HEK293 (cell line): Measurements from ENCODE around the gene TFE3.

Experiments
- KLF10 ChIP-seq: fragments of 450-650 bp; IDR thresholded peaks from 2 replicates; pipeline ENCODE4 v1.5.1; 2018; ENCODE audit warnings: missing biosample characterization, mild to moderate bottlenecking, missing genetic modification characterization
- KLF16 ChIP-seq: fragments of 450-650 bp; formaldehyde crosslinking; IDR thresholded peaks from 2 replicates; pipeline ENCODE4 v1.5.1; 2017; ENCODE audit warnings: missing biosample characterization, missing genetic modification characterization
- MYNN ChIP-seq: fragments of 450-650 bp; formaldehyde crosslinking; IDR thresholded peaks from 2 replicates; pipeline ENCODE4 v1.5.1; 2016; ENCODE audit warnings: missing biosample characterization, missing genetic modification characterization, borderline replicate concordance
- ZBTB1 ChIP-seq: fragments of 450-650 bp; formaldehyde crosslinking; IDR thresholded peaks from 2 replicates; pipeline ENCODE4 v1.5.1; 2016; ENCODE audit warnings: missing biosample characterization, missing genetic modification characterization
- ZBTB7A ChIP-seq: fragments of 450-650 bp; formaldehyde crosslinking; IDR thresholded peaks from 2 replicates; pipeline ENCODE4 v1.5.1; 2016; ENCODE audit warnings: low read depth, missing biosample characterization, missing genetic modification characterization
- ZNF157 ChIP-seq: fragments of 450-650 bp; formaldehyde crosslinking; IDR thresholded peaks from 2 replicates; pipeline ENCODE4 v1.5.1; 2016; ENCODE audit warnings: missing biosample characterization, missing genetic modification characterization
- ZNF350 ChIP-seq: fragments of 450-650 bp; formaldehyde crosslinking; IDR thresholded peaks from 2 replicates; pipeline ENCODE4 v1.5.0; 2017; ENCODE audit warnings: missing biosample characterization, mild to moderate bottlenecking, missing genetic modification characterization
- ZNF768 ChIP-seq: fragments of 450-650 bp; formaldehyde crosslinking; IDR thresholded peaks from 2 replicates; pipeline ENCODE4 v1.5.1; 2018; ENCODE audit warnings: missing biosample characterization, mild to moderate bottlenecking, missing genetic modification characterization
- TF ChIP-seq, protein P1 (sequence below): fragments of 450-650 bp; formaldehyde crosslinking; IDR thresholded peaks from 2 replicates; pipeline ENCODE4 v1.5.1; 2016; ENCODE audit warnings: missing biosample characterization, missing genetic modification characterization
- TF ChIP-seq, protein P2 (sequence below): fragments of 450-650 bp; formaldehyde crosslinking; IDR thresholded peaks from 2 replicates; pipeline ENCODE4 v1.5.1; 2016; ENCODE audit warnings: missing biosample characterization, missing genetic modification characterization
- TF ChIP-seq, protein P3 (sequence below): fragments of 450-650 bp; formaldehyde crosslinking; IDR thresholded peaks from 2 replicates; pipeline ENCODE4 v1.5.1; 2016; ENCODE audit warnings: missing biosample characterization, missing genetic modification characterization

DNA sequence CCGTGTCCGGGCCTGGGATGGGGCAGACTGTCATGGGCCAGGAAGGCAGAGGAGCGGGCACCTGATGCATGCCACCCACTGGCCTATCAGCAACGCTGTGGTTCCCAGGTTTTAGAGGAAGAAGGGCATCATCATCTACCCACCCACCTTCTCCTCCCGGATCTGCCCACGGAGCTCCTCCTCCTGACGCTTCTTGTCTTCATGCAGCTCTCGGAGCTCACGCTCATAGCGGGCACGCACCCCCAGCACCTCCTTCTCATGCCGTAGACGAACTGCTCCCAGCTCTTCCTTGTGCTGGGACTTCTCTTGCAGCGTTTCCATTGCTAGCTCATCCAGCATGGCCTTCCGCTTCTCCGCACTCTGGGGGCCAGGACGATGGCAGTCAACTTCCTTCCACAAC is 60.1 kb downstream of the TFE3 start:
- TF ChIP-seq, protein P1, sequence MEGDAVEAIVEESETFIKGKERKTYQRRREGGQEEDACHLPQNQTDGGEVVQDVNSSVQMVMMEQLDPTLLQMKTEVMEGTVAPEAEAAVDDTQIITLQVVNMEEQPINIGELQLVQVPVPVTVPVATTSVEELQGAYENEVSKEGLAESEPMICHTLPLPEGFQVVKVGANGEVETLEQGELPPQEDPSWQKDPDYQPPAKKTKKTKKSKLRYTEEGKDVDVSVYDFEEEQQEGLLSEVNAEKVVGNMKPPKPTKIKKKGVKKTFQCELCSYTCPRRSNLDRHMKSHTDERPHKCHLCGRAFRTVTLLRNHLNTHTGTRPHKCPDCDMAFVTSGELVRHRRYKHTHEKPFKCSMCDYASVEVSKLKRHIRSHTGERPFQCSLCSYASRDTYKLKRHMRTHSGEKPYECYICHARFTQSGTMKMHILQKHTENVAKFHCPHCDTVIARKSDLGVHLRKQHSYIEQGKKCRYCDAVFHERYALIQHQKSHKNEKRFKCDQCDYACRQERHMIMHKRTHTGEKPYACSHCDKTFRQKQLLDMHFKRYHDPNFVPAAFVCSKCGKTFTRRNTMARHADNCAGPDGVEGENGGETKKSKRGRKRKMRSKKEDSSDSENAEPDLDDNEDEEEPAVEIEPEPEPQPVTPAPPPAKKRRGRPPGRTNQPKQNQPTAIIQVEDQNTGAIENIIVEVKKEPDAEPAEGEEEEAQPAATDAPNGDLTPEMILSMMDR (tag by site-specific recombination): no peak
- TF ChIP-seq ZNF768 (tag by site-specific recombination): no peak
- TF ChIP-seq ZNF350 (tag by site-specific recombination): no peak
- TF ChIP-seq KLF16: no peak
- no peak for TF ChIP-seq MYNN (tag by site-specific recombination)
- TF ChIP-seq, protein P2, sequence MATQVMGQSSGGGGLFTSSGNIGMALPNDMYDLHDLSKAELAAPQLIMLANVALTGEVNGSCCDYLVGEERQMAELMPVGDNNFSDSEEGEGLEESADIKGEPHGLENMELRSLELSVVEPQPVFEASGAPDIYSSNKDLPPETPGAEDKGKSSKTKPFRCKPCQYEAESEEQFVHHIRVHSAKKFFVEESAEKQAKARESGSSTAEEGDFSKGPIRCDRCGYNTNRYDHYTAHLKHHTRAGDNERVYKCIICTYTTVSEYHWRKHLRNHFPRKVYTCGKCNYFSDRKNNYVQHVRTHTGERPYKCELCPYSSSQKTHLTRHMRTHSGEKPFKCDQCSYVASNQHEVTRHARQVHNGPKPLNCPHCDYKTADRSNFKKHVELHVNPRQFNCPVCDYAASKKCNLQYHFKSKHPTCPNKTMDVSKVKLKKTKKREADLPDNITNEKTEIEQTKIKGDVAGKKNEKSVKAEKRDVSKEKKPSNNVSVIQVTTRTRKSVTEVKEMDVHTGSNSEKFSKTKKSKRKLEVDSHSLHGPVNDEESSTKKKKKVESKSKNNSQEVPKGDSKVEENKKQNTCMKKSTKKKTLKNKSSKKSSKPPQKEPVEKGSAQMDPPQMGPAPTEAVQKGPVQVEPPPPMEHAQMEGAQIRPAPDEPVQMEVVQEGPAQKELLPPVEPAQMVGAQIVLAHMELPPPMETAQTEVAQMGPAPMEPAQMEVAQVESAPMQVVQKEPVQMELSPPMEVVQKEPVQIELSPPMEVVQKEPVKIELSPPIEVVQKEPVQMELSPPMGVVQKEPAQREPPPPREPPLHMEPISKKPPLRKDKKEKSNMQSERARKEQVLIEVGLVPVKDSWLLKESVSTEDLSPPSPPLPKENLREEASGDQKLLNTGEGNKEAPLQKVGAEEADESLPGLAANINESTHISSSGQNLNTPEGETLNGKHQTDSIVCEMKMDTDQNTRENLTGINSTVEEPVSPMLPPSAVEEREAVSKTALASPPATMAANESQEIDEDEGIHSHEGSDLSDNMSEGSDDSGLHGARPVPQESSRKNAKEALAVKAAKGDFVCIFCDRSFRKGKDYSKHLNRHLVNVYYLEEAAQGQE (tag by site-specific recombination): no peak
- no peak for TF ChIP-seq KLF10 (tag by site-specific recombination)
- TF ChIP-seq, protein P3, sequence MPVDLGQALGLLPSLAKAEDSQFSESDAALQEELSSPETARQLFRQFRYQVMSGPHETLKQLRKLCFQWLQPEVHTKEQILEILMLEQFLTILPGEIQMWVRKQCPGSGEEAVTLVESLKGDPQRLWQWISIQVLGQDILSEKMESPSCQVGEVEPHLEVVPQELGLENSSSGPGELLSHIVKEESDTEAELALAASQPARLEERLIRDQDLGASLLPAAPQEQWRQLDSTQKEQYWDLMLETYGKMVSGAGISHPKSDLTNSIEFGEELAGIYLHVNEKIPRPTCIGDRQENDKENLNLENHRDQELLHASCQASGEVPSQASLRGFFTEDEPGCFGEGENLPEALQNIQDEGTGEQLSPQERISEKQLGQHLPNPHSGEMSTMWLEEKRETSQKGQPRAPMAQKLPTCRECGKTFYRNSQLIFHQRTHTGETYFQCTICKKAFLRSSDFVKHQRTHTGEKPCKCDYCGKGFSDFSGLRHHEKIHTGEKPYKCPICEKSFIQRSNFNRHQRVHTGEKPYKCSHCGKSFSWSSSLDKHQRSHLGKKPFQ (tag by site-specific recombination): no peak
- no peak for TF ChIP-seq ZNF157 (tag by site-specific recombination)
- no peak for TF ChIP-seq ZBTB7A
- TF ChIP-seq ZBTB1 (tag by site-specific recombination): no peak
